Activated naive CD4-positive, alpha-beta T cell treated with anti-CD3 and anti-CD28 coated beads, Interleukin-2, amount 10 ng/mL, durations not matched to agents 5 hours and 36 hours (primary cell): ENCODE measurements around the gene NADSYN1. TPM values are rescaled to one million over a fixed set of nuclear protein-coding genes. Genes with fewer than 3 reads are reported as not detected.

ENCODE experiments used
- microRNA-seq: library from miRNA; unstranded; fragments of <30 nt; microRNA quantifications from one replicate; pipeline ENCODE4 v1.2.0, GENCODE V29; 2022; ENCODE audit warnings: borderline microRNAs expressed, borderline replicate concordance
- total RNA-seq, 2 experiments: library from RNA; stranded (reverse); gene quantifications; one replicate each; pipeline ENCODE4 v1.2.3, GENCODE V29; 2021

NADSYN1 gene
- 100 to 1,000 TPM; 161 to 164 TPM for total RNA-seq

DNA sequence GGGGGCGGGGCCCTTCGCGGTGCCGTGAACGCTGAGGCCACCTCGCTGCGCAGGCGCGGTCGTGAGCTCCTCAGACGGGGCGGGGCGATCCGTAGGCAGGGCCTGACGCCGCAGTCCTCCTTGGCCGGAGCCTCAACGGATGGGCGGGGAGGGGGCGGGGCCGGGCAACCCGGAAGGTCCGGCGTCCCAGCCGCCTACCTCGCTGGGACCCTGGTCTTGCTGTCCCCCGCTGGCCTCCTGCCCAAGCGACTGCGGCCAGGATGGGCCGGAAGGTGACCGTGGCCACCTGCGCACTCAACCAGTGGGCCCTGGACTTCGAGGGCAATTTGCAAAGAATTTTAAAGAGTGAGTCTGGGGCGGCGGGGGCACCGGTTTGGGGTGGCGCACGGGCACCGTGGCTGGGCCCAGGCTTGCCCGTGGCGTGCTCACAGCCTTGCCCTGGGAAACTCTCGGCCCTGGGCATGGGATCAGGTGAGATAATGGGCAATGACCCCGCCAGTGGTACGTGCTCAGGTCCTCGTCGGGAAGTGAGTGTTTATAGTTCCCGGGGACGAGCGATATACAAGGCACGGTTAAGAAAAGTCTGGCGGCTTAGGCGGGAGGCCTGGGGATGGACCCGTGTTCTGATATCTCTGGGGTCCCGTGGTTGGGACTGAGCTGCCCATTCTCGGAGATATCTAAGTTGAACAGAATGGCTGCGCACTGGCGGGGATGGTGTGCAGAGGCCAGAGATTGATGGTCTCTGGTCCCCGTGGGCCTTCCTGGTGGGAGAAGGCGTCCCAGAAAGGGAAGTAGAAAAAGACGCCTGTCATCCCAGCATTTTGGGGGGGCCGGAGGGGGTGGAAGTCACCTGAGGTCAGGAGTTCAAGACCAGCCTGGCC, at the start of gene NADSYN1:
TSS of gene NADSYN1 (plus strand) at position 167 of the 881 bp plus-strand sequence. CDS start at position 261, 94 bp downstream.

DNA sequence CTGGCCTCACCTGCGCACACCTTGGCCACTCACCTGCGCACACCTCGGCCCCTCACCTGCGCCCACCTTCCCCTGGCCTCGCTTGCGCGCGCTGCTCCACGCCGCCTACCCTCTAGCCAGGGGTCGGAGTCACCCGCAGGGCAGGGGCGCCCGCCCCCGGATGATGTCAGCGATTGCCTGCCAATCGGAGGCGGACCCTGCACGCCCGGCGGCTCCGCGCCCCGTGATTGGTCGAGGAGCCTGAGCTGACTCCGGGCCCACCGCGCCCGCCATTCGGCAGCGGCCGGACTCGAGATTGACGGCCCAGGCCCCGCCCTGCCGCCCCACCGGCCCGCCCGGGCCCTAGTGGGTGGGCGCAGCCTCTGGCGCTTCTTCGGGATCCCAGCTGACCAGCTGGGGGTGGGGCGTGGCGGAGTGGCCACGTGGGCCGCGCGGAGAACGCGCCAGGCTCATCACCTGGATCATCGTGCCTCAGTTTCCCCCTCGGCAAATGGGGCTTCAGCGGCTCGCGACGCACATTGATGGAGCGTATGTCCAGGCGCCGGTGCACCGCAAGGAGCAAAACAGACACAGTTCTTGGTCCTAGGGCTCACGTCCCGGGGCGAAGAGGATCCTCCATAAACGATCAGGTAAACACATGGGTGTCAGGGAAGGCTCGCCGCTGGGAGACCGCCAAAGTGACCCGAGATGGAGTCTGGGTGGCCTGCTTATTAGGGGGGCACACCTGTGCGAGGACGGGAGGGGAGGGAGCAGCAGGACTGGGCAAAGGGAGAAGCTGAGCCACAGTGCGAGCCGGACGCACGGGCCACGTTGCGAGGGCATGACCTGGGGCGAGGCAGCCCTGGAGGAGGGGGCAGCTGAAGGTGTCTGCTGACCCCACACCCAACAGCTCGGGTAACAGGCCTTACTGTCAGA, 4.5 kb upstream of the NADSYN1 start, which contains the start of gene DHCR7:
TSS of gene DHCR7 (minus strand) at position 137 of the 915 bp plus-strand sequence. CDS start 3,441 bp downstream, outside the sequence.

DNA sequence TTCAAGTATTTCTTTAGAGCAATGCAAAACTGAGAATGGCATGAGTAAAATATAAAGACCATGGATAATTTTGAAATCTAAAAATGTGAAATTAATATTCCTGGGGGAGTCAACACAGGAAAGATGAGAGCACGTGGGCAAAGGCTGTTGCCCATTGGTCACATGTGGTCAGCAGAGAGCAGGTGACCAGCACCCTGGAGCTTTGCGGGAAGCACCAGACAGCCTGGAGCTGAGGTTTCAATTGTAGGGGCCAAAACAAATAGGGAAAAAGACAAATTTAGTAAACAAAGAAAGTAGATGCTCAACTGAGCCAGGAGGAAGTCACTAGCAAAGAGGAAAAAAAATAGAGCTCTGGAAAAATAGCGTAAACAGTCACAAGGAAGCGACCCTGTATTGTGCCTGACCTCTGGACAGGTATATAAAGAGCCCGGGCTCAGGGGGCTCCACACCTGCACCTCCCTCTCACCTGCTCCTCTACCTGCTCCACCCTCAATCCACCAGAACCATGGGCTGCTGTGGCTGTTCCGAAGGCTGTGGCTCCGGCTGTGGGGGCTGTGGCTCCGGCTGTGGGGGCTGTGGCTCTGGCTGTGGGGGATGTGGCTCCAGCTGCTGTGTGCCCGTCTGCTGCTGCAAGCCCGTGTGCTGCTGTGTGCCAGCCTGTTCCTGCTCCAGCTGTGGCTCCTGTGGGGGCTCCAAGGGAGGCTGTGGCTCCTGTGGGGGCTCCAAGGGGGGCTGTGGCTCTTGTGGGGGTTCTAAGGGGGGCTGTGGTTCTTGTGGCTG, 74.0 kb downstream of the NADSYN1 start, which contains the start of gene KRTAP5-7:
TSS of gene KRTAP5-7 (plus strand) at position 472 of the 780 bp plus-strand sequence. CDS start at position 506, 34 bp downstream.

DNA sequence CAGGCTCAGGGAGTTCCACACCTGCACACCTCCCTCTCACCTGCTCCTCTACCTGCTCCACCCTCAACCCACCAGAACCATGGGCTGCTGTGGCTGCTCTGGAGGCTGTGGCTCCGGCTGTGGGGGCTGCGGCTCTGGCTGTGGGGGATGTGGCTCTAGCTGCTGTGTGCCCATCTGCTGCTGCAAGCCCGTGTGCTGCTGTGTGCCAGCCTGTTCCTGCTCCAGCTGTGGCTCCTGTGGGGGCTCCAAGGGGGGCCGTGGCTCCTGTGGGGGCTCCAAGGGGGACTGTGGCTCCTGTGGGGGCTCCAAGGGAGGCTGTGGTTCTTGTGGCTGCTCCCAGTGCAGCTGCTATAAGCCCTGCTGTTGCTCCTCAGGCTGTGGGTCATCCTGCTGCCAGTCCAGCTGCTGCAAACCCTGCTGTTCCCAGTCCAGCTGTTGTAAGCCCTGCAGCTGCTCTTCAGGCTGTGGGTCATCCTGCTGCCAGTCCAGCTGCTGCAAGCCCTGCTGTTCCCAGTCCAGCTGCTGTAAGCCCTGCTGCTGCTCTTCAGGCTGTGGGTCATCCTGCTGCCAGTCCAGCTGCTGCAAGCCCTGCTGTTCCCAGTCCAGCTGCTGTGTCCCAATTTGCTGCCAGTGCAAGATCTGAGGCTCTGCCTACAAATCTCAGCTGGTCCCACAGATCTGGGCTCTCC, 85.1 kb downstream of the NADSYN1 start, which contains the start of gene KRTAP5-8:
TSS of gene KRTAP5-8 (plus strand) at position 49 of the 689 bp plus-strand sequence. CDS start at position 80, 31 bp downstream.

DNA sequence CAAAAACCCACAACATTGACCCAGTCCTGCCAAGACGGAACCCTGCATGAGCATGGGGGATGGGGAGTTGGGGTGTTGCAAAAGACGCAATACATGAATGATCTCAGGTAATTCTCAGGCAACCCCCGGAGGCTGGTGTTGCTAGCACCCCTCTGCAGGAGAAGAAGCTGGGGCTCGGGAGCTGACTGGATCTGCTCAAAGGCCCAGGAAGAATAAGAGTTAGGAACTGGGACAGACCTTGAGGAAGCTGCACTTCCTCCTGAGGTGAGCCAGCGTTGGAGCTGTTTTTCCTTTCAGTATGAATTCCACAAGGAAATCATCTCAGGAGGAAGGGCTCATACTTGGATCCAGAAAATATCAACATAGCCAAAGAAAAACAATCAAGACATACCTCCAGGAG, 95.1 kb downstream of the NADSYN1 start, which contains the start of gene KRTAP5-9:
TSS of gene KRTAP5-9 (plus strand) at position 301 of the 400 bp plus-strand sequence. CDS start 238 bp downstream, outside the sequence.

Small RNAs within 50 kb of the gene (microRNA-seq; reads per million reads assigned to microRNA genes)
- not detected for gene MIR6754

Other genes starting within 250 kb of the NADSYN1 start
- not detected for gene SHANK2, start 200.6 kb upstream of the NADSYN1 start, total RNA-seq
- 10 to 100 TPM; 65.1 to 68.4 TPM for gene DHCR7, start 4.8 kb upstream of the NADSYN1 start, total RNA-seq
- gene KRTAP5-7, start 74.1 kb downstream of the NADSYN1 start, total RNA-seq: under 1 TPM; 0.17 to 0.23 TPM
- under 1 TPM; 0.19 to 0.23 TPM for gene KRTAP5-8, start 84.8 kb downstream of the NADSYN1 start, total RNA-seq
- gene KRTAP5-9, start 95.2 kb downstream of the NADSYN1 start, total RNA-seq: not detected
- under 1 TPM in 1 of 2 experiments, not detected in 1; 0.26 TPM for gene KRTAP5-10, start 112.4 kb downstream of the NADSYN1 start, total RNA-seq
- gene KRTAP5-11, start 129.7 kb downstream of the NADSYN1 start, total RNA-seq: not detected